NCI-H2196 treated with DMSO at 0.1 percent for 48 hours (cell line): Measurements from ENCODE around the gene TOM1.

Experiments
- DNase-seq: peaks from one replicate; lab custom pipeline; 2025; ENCODE audit not compliant: unreplicated experiment; lab: John Stamatoyannopoulos, UW

TOM1 gene

DNA sequence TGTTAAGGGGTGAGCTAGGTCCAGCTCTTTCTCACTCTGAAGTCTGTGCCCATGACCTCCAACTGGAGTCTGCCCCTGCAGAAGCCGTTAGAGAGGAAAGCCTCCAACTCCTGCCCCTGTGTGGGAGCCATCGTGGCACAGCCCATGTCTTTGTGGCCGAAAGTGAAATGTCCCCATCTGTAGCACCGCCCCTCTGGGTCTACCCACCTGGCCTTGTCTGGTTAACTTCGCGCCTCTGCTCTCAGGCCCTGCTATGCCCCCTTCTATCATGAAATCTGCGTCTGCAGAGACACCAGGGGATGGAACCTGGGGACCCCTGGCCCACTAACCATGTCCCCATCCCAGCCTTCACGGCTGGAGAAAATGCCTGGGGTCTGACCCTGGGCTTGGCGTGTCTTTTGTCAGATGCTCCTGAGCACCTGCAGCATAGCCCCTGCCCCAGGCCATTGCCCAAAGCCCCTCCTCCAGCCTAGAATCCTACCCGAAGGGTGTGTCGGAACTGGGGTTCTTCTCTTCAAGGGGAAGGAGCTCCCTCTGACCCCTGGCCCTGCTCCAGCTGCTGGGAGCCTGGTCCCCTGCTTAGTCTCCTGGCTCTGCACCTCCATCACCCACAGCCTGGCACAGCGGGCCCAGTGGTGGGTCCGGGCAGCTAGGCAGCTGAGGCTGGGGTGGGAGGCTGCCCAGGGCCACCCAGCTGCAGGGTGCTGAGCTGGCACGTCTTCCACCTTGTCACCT, 45.4 kb downstream of the TOM1 start:
- no peak for DNase-seq

DNA sequence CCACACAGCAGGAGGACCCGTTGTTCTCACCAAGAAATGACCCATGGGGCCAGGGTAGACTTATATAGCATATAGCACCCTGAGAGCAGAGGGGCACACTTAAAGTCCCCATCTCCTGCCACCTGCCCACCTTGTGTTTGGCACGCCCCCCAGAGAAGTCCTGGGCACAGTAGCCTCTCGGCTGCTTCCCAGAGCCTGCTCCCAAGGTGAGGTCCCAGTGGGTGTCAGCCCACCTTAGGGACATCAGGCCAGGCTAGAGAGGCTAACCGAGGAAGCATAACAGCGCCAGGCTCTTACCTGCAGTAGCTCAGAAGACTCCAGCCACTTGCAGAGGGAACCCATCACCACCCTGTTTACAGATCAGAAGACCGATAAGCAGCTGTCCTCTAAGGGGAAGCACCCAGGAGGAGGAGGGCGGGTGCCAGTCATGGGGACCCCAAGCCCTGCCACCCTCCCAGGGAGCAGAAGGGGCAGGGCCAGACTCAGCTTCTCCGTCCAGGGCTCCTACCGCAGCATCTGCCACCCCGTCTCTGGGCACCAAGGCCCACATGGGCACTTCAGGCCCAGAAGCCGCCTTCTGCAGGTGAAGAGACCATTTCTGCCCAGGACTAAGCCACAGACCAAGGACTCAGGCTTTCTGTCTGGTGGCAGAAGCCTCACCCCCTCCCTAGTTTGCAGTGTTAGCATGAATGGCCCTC, 46.3 kb downstream of the TOM1 start:
- no peak for DNase-seq

DNA sequence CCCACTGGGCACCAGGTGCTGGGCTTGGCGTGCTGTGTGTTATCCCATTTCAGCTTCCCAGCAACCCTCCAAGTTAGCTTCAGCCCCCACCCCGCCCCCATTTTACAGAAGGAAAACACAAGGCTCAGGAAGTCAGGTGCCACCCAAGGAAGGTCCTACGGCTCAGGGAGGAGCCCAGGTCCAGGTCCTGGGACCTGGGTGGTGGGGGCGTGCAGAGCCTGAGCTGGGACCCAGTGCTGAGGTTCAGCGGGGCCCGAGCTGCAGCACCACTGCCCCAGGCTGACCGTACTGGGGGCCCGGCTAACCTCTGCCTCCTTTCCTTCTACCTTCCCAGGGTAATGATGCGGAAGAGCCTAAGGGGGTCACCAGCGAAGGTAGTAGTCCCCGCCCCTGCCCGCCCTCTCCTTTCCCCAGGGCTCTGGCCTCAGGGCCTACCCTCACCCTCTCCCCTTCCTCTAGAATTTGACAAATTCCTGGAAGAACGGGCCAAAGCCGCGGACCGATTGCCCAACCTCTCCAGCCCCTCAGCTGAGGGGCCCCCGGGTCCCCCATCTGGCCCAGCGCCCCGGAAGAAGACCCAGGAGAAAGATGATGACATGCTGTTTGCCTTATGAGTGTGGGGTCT, 47.0 kb downstream of the TOM1 start:
- DNase-seq = no peak

DNA sequence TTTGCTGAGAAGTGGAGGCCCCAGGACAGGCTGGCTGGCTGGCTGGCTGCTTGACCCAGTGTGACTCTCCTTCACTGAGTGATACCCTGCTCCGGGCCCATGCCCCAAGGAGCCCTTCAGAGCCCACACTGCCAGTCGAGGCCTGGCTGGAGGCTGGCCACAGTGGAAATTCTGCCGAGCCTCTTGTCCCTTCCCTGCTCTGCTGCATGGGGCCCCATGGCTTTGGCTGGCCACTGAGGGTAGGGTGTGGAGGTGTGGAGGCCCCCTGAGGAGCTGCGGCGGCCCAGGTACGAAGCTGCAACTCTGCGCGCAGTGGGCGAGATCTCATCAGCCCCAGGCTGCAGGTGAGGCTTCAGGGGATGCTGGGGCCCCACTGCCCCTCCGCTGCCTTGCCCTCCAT, 47.8 kb downstream of the TOM1 start:
- DNase-seq = no peak

GRCh38 chr22:35348026-35348590, 48.4 kb downstream of the TOM1 start:
- DNase-seq = no peak

DNA sequence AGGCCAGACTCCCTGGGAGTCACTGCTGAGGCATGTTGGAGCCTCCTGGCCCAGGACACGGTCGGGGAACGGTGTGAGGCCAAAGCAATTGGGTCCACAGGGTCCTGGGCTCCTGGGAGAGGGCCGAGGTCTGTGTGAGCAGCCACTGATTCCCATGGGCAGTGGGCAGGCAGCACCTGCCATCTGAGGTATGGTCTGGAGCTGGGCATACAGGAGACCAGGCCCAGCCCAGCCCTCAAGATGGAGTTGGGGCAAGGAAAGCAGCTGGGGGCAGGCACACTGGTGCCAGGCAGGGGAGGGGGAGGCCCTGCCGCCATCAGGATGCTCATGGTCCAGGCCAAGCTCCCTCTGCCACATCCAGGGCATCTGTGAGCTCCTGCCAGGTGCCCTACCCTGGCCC, 49.0 kb downstream of the TOM1 start:
- no peak for DNase-seq

GRCh38 chr22:35349368-35349703, 49.6 kb downstream of the TOM1 start:
- no peak for DNase-seq

DNA sequence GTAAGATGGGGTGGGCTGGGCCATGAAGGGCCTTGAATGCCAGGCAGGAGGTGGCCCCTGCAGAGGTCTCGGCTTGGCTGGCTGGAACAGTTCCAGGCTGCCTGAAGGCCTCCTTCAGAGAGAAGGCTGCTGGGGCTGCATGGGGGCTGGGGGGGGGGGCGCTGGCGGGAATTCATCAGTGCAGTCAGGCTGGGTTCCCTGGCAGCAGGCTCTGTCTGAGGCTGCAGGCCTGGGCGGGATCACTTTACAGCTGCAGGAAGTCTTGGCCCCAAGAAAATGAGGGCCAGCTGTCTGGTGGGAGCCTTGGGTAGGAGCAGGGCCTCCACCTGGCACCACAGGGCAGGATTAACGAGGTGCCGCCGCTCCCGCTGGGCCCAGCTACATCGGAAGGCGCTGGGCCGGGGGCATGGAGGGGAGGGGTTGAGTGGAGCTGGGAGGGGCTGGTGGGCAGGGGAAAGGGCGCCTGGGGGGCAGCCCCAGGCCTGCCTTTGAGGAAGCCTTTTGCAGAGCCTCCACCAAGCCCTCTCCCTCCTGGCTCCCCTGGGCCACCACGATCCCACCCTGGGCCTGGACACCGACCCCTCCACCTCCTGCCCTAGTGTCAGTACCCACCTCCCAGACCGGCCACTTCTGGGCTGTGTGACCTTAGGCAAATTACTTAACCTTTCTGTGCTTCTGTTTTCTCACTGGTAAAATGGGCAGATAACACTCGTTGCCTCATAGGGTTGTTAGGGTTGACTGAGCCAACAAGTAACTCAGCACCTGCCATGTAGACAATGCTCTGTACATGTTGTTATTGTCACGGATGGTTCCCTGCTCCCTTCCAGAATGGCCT, 50.2 kb downstream of the TOM1 start:
- peak; percentile 36 for DNase-seq

DNA sequence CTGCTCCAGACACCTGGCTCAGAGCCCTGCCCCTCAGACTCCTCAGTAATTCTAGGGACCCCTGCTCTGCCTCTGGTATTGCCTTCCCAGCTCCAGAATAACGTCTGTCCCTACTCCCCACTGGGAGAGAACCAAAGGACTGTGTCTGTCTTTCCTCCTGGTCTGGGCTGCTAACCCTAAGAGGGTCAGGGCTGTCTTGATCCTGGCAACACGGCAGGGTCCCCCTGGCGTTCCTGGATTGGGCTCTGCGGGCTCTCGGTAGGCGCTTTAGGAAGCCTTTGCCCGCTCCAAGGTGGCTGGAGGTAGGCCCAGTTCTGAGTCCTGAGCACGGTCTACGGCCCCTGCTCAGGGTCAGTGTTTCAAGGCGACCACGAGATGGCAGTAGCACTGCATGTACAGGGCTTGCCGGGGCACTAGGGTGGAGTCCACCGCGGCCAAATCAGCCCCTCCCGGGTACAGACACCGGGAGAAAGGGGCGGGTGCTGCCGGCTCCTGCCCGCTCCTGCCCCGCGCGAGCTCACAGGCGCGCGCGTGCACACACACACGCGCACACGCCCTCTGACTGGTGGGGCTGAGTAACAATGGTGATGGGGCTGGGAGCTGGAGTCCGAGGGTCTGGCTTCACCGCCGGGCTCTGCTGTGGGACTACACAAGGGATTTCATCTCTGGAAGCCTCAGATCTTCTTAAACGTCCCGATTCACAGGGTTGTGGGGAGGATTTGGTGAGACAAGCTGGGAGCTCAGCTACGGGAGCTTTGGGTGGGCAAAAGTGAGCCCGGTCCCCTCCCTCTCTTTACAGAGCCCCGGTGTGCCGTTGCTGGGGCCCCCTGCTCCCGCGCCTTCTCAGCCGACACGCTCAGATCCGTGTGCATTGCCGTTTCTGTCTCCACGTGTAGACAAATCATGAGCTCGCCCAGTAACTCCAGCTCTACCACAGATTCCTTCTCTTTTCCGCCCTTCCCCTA, 51.1 kb downstream of the TOM1 start:
- peak; percentile 74 for DNase-seq

DNA sequence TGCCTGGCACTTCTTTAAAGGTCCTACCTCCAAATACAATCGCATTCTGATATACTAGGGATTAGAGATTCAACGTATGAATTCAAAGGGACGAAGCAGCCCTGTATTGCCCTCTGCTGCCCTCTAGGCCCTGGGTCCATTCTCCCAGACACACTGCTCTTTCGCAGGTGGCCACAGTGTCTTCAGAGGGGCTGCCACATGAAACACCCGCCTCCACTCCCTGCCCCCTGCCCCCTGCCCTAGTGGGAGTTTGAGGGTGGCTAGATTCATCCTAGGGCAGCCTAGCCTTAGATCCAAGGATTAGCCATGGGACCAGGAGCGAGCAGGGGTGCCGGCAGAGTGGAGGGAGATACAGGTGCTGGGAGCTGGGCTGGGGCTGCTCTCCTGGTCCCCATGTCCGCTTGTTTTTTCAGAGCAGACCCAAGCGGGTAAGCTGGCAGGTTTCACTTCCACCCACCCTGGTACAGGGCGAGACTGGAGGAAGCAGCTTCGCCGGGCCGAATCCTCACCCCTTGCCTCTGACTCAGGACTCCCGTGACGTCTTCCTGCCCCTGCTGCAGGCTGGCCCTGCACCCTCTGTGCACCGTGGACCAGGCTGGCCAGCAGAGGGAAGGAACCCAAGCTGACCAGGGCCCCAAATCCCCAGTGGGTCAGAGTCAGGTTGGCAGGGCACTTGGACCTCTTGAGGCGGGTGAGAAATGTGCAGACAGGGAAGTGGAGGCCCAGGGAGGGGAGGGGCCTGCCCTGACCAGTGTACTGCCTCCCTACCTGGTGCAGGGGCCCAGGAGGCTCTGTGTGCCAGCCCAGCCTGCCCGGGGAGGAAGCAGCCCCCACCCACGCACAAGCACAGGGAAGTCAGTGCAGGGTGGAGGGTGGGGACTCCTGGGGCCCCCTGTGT, 52.8 kb downstream of the TOM1 start:
- DNase-seq = no peak

DNA sequence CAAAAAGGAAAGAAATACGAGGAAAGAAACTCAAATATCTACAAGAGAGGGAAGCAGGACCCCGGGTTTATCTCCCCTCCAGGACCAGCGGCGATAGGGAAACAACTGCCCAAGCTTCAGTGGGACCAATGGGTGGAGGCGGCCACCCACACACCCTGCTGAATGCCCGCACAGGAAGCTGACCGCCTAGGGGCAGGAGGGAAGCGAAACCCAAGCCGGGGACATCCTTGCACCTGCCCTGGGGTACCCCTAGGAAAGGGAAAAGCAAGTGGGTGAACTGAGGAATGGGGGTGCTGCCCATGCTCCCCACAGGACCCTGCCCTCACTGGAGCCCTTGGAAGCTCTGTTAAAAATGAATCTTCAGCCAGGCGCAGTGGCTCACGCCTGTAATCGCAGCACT, 53.6 kb downstream of the TOM1 start:
- DNase-seq = no peak

DNA sequence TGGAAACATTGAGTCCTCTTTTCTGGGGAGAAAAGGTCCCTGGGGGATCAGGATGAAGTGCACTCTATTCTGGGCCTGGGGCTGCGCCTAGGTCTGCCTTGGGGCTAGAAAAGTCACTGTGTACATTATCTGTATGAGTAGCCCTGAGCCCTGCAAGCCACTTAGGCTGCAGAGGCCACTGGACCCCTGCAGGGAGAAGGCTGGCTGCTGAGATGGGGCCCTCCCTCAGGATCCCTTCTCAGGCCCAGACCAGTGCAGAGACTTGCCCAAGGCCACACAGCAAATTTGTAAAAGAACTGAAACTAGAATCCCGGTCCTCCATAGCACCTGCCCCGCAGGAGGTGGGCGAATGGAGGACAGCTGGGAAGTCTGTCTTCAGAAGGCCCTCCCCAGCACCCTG, 54.4 kb downstream of the TOM1 start:
- no peak for DNase-seq

GRCh38 chr22:35357883-35358621, 58.4 kb downstream of the TOM1 start:
- no peak for DNase-seq

DNA sequence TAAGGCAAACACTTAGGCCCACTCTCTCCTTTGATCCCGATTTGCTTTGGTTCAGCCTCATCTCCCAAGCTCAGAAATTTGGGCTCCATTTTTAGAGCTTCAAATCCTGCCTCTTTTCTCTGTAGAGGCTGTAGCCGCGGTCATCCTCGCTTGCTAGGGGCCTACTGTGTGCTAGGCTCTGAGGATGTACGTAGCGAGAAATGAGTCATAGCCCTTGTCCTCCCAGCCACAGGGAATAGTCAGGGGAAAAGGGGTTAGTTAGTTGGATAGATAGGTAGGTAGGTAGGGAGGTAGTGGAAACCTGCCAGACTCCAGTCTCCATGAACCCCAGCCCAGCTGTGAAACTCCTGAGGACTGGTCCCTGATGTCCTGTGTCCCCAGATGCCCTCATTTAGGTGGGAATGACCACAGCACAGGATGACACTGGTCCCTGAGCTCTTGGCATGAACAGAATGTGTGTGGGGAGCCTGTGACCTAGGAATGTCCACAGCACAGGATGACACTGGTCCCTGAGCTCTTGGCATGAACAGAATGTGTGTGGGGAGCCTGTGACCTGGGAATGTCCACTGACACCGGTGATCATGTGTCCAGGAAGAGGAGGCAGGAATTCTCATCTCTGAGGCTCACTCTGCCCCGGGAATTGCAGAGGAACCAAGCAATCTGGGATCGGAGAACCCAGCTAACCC, 59.8 kb downstream of the TOM1 start:
- no peak for DNase-seq

GRCh38 chr22:35361001-35361558, 61.4 kb downstream of the TOM1 start:
- DNase-seq = no peak

GRCh38 chr22:35363566-35364086, 63.9 kb downstream of the TOM1 start:
- no peak for DNase-seq

DNA sequence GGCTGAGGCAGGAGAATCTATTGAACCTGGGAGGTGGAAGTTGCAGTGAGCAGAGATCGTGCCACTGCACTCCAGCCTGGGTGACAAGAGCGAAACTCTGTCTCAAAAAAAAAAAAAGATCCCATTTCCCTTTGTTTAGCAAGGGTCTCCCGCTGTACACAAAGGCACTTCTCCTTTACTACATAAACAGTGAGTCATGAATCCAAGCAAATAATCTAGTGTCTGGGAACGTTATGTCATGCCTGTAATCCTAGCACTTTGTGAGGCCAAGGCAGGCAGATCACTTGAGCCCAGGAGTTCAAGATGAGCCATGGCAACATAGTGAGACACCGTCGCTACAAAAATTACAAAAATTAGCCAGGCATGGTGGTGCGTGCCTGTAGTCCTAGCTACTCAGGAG, 64.5 kb downstream of the TOM1 start:
- peak; percentile 20 for DNase-seq
